Endometrium (tissue), 2 donors: Measurements from ENCODE around the gene ANKRD30B.
"Not testable (repeated sequence)": the region's sequence is repeated elsewhere in the genome, so short reads cannot be mapped to it uniquely, and the experiment has no call there.

Source experiments
- FAIRE-seq: peaks from 2 replicates; lab custom pipeline; 2012; peaks lifted over from hg19 to GRCh38; lab: Jason Lieb, UNC
- donor health status: control.
- donor health status: control.

The ANKRD30B gene

GRCh38 chr18:14856256-14856655 is 108.3 kb downstream of the ANKRD30B start:
- not testable (repeated sequence) for FAIRE-seq

GRCh38 chr18:14858514-14858913 is 110.5 kb downstream of the ANKRD30B start:
- FAIRE-seq, result not testable (repeated sequence)

- FAIRE-seq, result not testable (repeated sequence)
These were observed 112.0 kb downstream of the ANKRD30B start for GRCh38 chr18:14859995-14860394.

- FAIRE-seq, result not testable (repeated sequence)
These were observed 118.5 kb downstream of the ANKRD30B start for GRCh38 chr18:14866426-14866825.

- FAIRE-seq, result not testable (repeated sequence)
These were observed 120.0 kb downstream of the ANKRD30B start for GRCh38 chr18:14867988-14868387.

- not testable (repeated sequence) for FAIRE-seq
These were observed 120.9 kb downstream of the ANKRD30B start for GRCh38 chr18:14868825-14869224.

GRCh38 chr18:14878826-14879225 is 130.9 kb downstream of the ANKRD30B start:
- not testable (repeated sequence) for FAIRE-seq

- FAIRE-seq, result no peak
These were observed 152.5 kb downstream of the ANKRD30B start for GRCh38 chr18:14900435-14900834.
